ENCODE data around the gene CDKL5. TPM values are rescaled to one million over a fixed set of nuclear protein-coding genes. Genes with fewer than 3 reads are reported as not detected.
A peak's percentile ranks its signal among the peaks of the same experiment; 100 is the strongest.

CDKL5 gene
- total and polyA plus RNA-seq, 8 donors, result under 0.01 to 21.4 (median 3.5) TPM

GRCh38 chrX:18573556-18573955 lies 148.1 kb downstream of the CDKL5 start:
- intact Hi-C loops (cut with DNase I; ENCODE audit: low total_unique reads), result no loop called here
- DNase-seq, result no peak
- 77 to 89% (median 85%) methylated on average over 3 of the region's 3 CpGs for WGBS, 5 donors
- H3K27me3 ChIP-seq, result no peaks in the 10 kb centered on the region
- H3K4me3 ChIP-seq, result no peak overlapping the region
- H3K36me3 ChIP-seq, result no peaks in the 10 kb centered on the region
- TF ChIP-seq EP300 (IDR thresholded peaks at IDR 0.05) (no peak), POLR2AphosphoS5 (IDR thresholded peaks at IDR 0.05) (no peak), POLR2A (IDR thresholded peaks at IDR 0.05) (no peak)
- TF ChIP-seq, protein P1, sequence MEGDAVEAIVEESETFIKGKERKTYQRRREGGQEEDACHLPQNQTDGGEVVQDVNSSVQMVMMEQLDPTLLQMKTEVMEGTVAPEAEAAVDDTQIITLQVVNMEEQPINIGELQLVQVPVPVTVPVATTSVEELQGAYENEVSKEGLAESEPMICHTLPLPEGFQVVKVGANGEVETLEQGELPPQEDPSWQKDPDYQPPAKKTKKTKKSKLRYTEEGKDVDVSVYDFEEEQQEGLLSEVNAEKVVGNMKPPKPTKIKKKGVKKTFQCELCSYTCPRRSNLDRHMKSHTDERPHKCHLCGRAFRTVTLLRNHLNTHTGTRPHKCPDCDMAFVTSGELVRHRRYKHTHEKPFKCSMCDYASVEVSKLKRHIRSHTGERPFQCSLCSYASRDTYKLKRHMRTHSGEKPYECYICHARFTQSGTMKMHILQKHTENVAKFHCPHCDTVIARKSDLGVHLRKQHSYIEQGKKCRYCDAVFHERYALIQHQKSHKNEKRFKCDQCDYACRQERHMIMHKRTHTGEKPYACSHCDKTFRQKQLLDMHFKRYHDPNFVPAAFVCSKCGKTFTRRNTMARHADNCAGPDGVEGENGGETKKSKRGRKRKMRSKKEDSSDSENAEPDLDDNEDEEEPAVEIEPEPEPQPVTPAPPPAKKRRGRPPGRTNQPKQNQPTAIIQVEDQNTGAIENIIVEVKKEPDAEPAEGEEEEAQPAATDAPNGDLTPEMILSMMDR (IDR thresholded peaks at IDR 0.05), result no peak
- no peak overlapping the region for H3K27ac ChIP-seq
- no peaks in the 10 kb centered on the region for H3K9me3 ChIP-seq
- H3K4me1 ChIP-seq, result no peaks in the 10 kb centered on the region

- no peak overlapping the region for H3K4me3 ChIP-seq
- intact Hi-C loops (cut with DNase I; ENCODE audit: low total_unique reads), result no loop called here
- WGBS, 5 donors, result 79 to 86% (median 82%) methylated on average over 3 of the region's 3 CpGs
- H3K27me3 ChIP-seq, result no peaks in the 10 kb centered on the region
- H3K27ac ChIP-seq, result no peak overlapping the region
- DNase-seq, result no peak
- H3K36me3 ChIP-seq, result no peaks in the 10 kb centered on the region
- H3K4me1 ChIP-seq, result no peaks in the 10 kb centered on the region
- peak in 1 of 3 donors; percentile 10 for TF ChIP-seq POLR2AphosphoS5 (IDR thresholded peaks at IDR 0.05)
- no peak for TF ChIP-seq POLR2A (IDR thresholded peaks at IDR 0.05)
- H3K9me3 ChIP-seq, result no peaks in the 10 kb centered on the region
Measured at GRCh38 chrX:18574591-18574990, 149.2 kb downstream of the CDKL5 start.

- WGBS, 5 donors, result 55 to 75% (median 63%) methylated on average over 1 of the region's 1 CpG
- DNase-seq, result no peak
- Histone ChIP-seq H3K27me3 (no peaks in the 10 kb centered on the region), H3K9me3 (no peaks in the 10 kb centered on the region), H3K36me3 (no peaks in the 10 kb centered on the region), H3K4me1 (no peaks in the 10 kb centered on the region), H3K4me3 (no peak overlapping the region), H3K27ac (no peak overlapping the region)
- TF ChIP-seq POLR2AphosphoS5 (IDR thresholded peaks at IDR 0.05), result no peak
- TF ChIP-seq EP300 (IDR thresholded peaks at IDR 0.05), result no peak
- TF ChIP-seq POLR2A (IDR thresholded peaks at IDR 0.05), result no peak
- TF ChIP-seq, protein P1 (IDR thresholded peaks at IDR 0.05), result no peak
- intact Hi-C loops (cut with DNase I; ENCODE audit: low total_unique reads), result no loop called here
Measured at GRCh38 chrX:18575744-18576143, 150.3 kb downstream of the CDKL5 start.

GRCh38 chrX:18577400-18577799 lies 152.0 kb downstream of the CDKL5 start:
- Histone ChIP-seq H3K4me3 (no peak overlapping the region), H3K9me3 (no peaks in the 10 kb centered on the region), H3K4me1 (no peaks in the 10 kb centered on the region), H3K27ac (no peak overlapping the region), H3K36me3 (no peaks in the 10 kb centered on the region), H3K27me3 (no peaks in the 10 kb centered on the region)
- TF ChIP-seq POLR2AphosphoS5 (IDR thresholded peaks at IDR 0.05), result no peak
- TF ChIP-seq POLR2A (IDR thresholded peaks at IDR 0.05), result no peak
- no peak for TF ChIP-seq EP300 (IDR thresholded peaks at IDR 0.05)
- TF ChIP-seq, protein P1 (IDR thresholded peaks at IDR 0.05), result no peak
- WGBS, 5 donors, result 84 to 97% (median 93%) methylated on average over 3 to 4 of the region's 4 CpGs
- intact Hi-C loops (cut with DNase I; ENCODE audit: low total_unique reads), result no loop called here
- no peak for DNase-seq

GRCh38 chrX:18578546-18578945 lies 153.1 kb downstream of the CDKL5 start:
- Histone ChIP-seq H3K4me3 (no peak overlapping the region), H3K36me3 (no peaks in the 10 kb centered on the region), H3K27me3 (no peaks in the 10 kb centered on the region), H3K9me3 (no peaks in the 10 kb centered on the region), H3K4me1 (no peaks in the 10 kb centered on the region), H3K27ac (no peak overlapping the region)
- no peak for TF ChIP-seq EP300 (IDR thresholded peaks at IDR 0.05)
- no peak for TF ChIP-seq POLR2AphosphoS5 (IDR thresholded peaks at IDR 0.05)
- TF ChIP-seq, protein P1 (IDR thresholded peaks at IDR 0.05), result no peak
- no peak for TF ChIP-seq POLR2A (IDR thresholded peaks at IDR 0.05)
- intact Hi-C loops (cut with DNase I; ENCODE audit: low total_unique reads), result no loop called here
- WGBS, 5 donors, result 50 to 86% (median 73%) methylated on average over 2 of the region's 2 CpGs
- DNase-seq, result no peak
